Neural crest cell (in vitro differentiated cells): ENCODE data around the gene TMPRSS11A. TPM values are rescaled to one million over a fixed set of nuclear protein-coding genes. Genes with fewer than 3 reads are reported as not detected.

Experiments used
- DNase-seq: peaks from one replicate; pipeline ENCODE4 v3.0.0; 2021; ENCODE audit warnings: low read depth, mixed read lengths, low spot score
- H3K27ac Mint-ChIP-seq: one replicate; pipeline ENCODE4 v1.8.0; 2021; ENCODE audit warnings: mild to moderate bottlenecking, mixed read lengths; ENCODE audit not compliant: unreplicated experiment
- H3K27me3 Mint-ChIP-seq: 2 replicates; pipeline ENCODE4 v1.8.0; 2021; ENCODE audit warnings: low read depth, mild to moderate bottlenecking, mixed read lengths
- H3K36me3 Mint-ChIP-seq: 2 replicates; pipeline ENCODE4 v1.8.0; 2021; ENCODE audit warnings: low read depth, mild to moderate bottlenecking, mixed read lengths
- H3K4me1 Mint-ChIP-seq: 2 replicates; pipeline ENCODE4 v1.8.0; 2021; ENCODE audit warnings: mixed read lengths
- H3K4me3 Mint-ChIP-seq: one replicate; pipeline ENCODE4 v1.8.0; 2021; ENCODE audit warnings: mild to moderate bottlenecking, mixed read lengths
- H3K9me3 Mint-ChIP-seq: 2 replicates; pipeline ENCODE4 v1.8.0; 2021; ENCODE audit warnings: mixed read lengths
- long read RNA-seq: library from polyadenylated mRNA; unstranded; transcript quantifications from one replicate; pipeline ENCODE4 v2.0.0, GENCODE V29; 2020
- total RNA-seq: library from RNA; stranded (reverse); gene quantifications from 2 replicates; pipeline ENCODE4 v1.2.1, GENCODE V29; 2021
- TF ChIP-seq, protein P1 (sequence below): fragments of 200-600 bp; sonication (generic); conservative IDR thresholded peaks from 2 replicates; pipeline ENCODE4 v1.5.0; 2021; ENCODE audit warnings: antibody characterized with exemption, mild to moderate bottlenecking

The TMPRSS11A gene, protein sequence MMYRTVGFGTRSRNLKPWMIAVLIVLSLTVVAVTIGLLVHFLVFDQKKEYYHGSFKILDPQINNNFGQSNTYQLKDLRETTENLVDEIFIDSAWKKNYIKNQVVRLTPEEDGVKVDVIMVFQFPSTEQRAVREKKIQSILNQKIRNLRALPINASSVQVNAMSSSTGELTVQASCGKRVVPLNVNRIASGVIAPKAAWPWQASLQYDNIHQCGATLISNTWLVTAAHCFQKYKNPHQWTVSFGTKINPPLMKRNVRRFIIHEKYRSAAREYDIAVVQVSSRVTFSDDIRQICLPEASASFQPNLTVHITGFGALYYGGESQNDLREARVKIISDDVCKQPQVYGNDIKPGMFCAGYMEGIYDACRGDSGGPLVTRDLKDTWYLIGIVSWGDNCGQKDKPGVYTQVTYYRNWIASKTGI
- not detected in 2 replicates for total RNA-seq
- long read RNA-seq, result 0 reads

DNA sequence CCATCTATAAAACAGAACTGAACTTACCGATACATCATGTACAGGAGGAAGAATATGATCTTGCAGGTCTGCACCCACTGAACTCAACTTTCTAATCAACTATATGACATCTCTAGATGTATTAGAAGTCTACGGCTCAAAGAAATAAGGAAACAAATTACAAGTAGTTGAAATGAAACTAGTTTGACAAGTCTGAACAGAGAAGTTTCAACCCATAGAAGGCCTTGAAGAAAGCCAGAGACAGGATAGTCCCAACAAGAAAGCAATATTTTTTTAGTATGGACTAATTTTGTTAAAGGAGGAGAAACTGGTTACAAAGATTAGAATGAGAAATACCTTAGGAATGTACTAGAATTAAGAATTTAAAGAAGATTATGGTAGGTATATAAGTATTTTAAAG, at the start of gene TMPRSS11A:
TMPRSS11A (minus strand) TSS at position 138 of the 400 bp plus-strand sequence; CDS start at position 38, 100 bp downstream.
- H3K27me3 Mint-ChIP-seq, result no peaks in the 10 kb centered on the region
- no peaks in the 10 kb centered on the region for H3K36me3 Mint-ChIP-seq
- TF ChIP-seq, protein P1, sequence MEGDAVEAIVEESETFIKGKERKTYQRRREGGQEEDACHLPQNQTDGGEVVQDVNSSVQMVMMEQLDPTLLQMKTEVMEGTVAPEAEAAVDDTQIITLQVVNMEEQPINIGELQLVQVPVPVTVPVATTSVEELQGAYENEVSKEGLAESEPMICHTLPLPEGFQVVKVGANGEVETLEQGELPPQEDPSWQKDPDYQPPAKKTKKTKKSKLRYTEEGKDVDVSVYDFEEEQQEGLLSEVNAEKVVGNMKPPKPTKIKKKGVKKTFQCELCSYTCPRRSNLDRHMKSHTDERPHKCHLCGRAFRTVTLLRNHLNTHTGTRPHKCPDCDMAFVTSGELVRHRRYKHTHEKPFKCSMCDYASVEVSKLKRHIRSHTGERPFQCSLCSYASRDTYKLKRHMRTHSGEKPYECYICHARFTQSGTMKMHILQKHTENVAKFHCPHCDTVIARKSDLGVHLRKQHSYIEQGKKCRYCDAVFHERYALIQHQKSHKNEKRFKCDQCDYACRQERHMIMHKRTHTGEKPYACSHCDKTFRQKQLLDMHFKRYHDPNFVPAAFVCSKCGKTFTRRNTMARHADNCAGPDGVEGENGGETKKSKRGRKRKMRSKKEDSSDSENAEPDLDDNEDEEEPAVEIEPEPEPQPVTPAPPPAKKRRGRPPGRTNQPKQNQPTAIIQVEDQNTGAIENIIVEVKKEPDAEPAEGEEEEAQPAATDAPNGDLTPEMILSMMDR, result no peak
- no peak within 1 kb of the TSS for H3K4me3 Mint-ChIP-seq
- H3K9me3 Mint-ChIP-seq, result peaks cover 8% of the 10 kb centered on the region
- no peak within 1 kb of the TSS for H3K27ac Mint-ChIP-seq
- DNase-seq, result no peak
- H3K4me1 Mint-ChIP-seq, result no peaks in the 10 kb centered on the region

GRCh38 chr4:68011684-68012083, 48.4 kb upstream of the TMPRSS11A start:
- H3K27me3 Mint-ChIP-seq, result no peaks in the 10 kb centered on the region
- TF ChIP-seq, protein P1, result no peak

GRCh38 chr4:68002906-68003305, 39.6 kb upstream of the TMPRSS11A start:
- Mint-ChIP-seq H3K4me3 (no peak overlapping the region), H3K36me3 (no peaks in the 10 kb centered on the region), H3K27me3 (no peaks in the 10 kb centered on the region), H3K27ac (no peak overlapping the region), H3K9me3 (no peaks in the 10 kb centered on the region), H3K4me1 (no peaks in the 10 kb centered on the region)
- TF ChIP-seq, protein P1, result no peak
- DNase-seq, result no peak

More at GRCh38 chr4:68011684-68012083, 48.4 kb upstream of the TMPRSS11A start:
- DNase-seq, result no peak
- Mint-ChIP-seq H3K27ac (no peak overlapping the region), H3K4me3 (no peak overlapping the region), H3K4me1 (no peaks in the 10 kb centered on the region), H3K9me3 (no peaks in the 10 kb centered on the region), H3K36me3 (no peaks in the 10 kb centered on the region)

DNA sequence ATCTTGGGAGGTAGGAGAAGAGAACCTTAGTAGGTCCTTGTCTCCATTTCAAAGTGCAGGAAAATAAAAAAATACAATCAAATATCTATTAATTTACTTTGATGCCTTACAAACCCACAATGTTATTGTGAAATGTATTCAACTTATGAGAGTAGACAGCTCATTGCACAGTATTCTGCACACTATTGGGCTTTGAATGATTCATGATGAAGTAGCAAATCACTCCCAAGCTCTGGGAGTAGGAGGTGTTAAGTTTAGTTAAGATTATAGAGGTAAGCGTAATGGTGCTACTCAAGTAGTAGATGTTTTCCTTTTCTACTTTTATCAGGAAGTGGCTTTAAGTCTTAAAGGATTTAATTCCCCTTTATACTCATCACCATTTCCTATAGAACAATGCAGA, 32.8 kb upstream of the TMPRSS11A start:
- no peaks in the 10 kb centered on the region for H3K4me1 Mint-ChIP-seq
- no peaks in the 10 kb centered on the region for H3K9me3 Mint-ChIP-seq
- no peaks in the 10 kb centered on the region for H3K36me3 Mint-ChIP-seq
- no peaks in the 10 kb centered on the region for H3K27me3 Mint-ChIP-seq
- H3K27ac Mint-ChIP-seq, result no peak overlapping the region
- no peak overlapping the region for H3K4me3 Mint-ChIP-seq
- DNase-seq, result no peak
- TF ChIP-seq, protein P1, result no peak

- no peak overlapping the region for H3K4me3 Mint-ChIP-seq
- H3K9me3 Mint-ChIP-seq, result no peaks in the 10 kb centered on the region
- no peaks in the 10 kb centered on the region for H3K27me3 Mint-ChIP-seq
- no peaks in the 10 kb centered on the region for H3K4me1 Mint-ChIP-seq
- no peak overlapping the region for H3K27ac Mint-ChIP-seq
- no peak for DNase-seq
- TF ChIP-seq, protein P1, result no peak
- H3K36me3 Mint-ChIP-seq, result no peaks in the 10 kb centered on the region
Measured at GRCh38 chr4:67988991-67989390, 25.7 kb upstream of the TMPRSS11A start.
